ENCODE results near the gene TPRX2. TPM values are rescaled to one million over a fixed set of nuclear protein-coding genes. Genes with fewer than 3 reads are reported as not detected.

TPRX2 gene
- polyA plus RNA-seq, 1 donor from 2014 or later, result not detected

DNA sequence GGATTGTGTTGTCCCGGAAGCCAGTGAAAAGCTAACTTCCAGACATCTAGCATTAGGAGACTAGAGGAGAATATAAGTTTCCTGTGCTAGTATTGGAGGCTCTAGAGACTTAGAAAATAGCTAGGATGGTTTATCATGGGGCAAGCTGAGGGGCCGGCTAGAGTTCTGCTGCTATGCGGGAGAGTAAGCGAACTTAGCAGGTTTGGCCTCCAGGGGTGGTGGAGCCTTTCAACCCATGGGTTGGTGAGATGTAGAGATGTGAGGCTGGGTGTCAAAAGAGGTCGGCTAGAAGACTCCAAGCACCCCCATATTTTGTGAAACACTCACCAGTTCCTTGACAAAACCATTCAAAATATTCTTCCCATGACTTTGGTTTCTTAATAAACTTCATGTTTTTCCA is 22.7 kb downstream of the TPRX2 start:
- H3F3A ChIP-seq (ENCODE audit: insufficient read depth, low read length, poor library complexity, severe bottlenecking), result no peaks in the 10 kb centered on the region
- H3K4me2 ChIP-seq (ENCODE audit: low read length), result no peak overlapping the region
- H3K36me3 ChIP-seq (ENCODE audit: insufficient read depth, low read length), result no peaks in the 10 kb centered on the region
- H3K9ac ChIP-seq (ENCODE audit: low read length), result no peak overlapping the region
- TF ChIP-seq EP300 (conservative IDR thresholded peaks at IDR 0.05; ENCODE audit: poor library complexity, severe bottlenecking) (no peak), EZH2 (IDR thresholded peaks at IDR 0.05; ENCODE audit: borderline replicate concordance, insufficient read depth, low read length, poor library complexity, severe bottlenecking) (no peak), POLR2AphosphoS5 (IDR thresholded peaks at IDR 0.05) (no peak), RAD21 (conservative IDR thresholded peaks at IDR 0.05) (no peak), MXI1 (conservative IDR thresholded peaks at IDR 0.05; ENCODE audit: poor library complexity, severe bottlenecking) (no peak), SMC3 (conservative IDR thresholded peaks at IDR 0.05; ENCODE audit: poor library complexity) (no peak), TAF1 (IDR thresholded peaks at IDR 0.05; ENCODE audit: low read depth) (no peak)
- TF ChIP-seq, protein P1, sequence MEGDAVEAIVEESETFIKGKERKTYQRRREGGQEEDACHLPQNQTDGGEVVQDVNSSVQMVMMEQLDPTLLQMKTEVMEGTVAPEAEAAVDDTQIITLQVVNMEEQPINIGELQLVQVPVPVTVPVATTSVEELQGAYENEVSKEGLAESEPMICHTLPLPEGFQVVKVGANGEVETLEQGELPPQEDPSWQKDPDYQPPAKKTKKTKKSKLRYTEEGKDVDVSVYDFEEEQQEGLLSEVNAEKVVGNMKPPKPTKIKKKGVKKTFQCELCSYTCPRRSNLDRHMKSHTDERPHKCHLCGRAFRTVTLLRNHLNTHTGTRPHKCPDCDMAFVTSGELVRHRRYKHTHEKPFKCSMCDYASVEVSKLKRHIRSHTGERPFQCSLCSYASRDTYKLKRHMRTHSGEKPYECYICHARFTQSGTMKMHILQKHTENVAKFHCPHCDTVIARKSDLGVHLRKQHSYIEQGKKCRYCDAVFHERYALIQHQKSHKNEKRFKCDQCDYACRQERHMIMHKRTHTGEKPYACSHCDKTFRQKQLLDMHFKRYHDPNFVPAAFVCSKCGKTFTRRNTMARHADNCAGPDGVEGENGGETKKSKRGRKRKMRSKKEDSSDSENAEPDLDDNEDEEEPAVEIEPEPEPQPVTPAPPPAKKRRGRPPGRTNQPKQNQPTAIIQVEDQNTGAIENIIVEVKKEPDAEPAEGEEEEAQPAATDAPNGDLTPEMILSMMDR (IDR thresholded peaks at IDR 0.05; ENCODE audit: poor library complexity, severe bottlenecking), result no peak
- TF ChIP-seq, protein P2, sequence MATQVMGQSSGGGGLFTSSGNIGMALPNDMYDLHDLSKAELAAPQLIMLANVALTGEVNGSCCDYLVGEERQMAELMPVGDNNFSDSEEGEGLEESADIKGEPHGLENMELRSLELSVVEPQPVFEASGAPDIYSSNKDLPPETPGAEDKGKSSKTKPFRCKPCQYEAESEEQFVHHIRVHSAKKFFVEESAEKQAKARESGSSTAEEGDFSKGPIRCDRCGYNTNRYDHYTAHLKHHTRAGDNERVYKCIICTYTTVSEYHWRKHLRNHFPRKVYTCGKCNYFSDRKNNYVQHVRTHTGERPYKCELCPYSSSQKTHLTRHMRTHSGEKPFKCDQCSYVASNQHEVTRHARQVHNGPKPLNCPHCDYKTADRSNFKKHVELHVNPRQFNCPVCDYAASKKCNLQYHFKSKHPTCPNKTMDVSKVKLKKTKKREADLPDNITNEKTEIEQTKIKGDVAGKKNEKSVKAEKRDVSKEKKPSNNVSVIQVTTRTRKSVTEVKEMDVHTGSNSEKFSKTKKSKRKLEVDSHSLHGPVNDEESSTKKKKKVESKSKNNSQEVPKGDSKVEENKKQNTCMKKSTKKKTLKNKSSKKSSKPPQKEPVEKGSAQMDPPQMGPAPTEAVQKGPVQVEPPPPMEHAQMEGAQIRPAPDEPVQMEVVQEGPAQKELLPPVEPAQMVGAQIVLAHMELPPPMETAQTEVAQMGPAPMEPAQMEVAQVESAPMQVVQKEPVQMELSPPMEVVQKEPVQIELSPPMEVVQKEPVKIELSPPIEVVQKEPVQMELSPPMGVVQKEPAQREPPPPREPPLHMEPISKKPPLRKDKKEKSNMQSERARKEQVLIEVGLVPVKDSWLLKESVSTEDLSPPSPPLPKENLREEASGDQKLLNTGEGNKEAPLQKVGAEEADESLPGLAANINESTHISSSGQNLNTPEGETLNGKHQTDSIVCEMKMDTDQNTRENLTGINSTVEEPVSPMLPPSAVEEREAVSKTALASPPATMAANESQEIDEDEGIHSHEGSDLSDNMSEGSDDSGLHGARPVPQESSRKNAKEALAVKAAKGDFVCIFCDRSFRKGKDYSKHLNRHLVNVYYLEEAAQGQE (IDR thresholded peaks at IDR 0.05; ENCODE audit: borderline replicate concordance), result no peak
- H3K9me2 ChIP-seq (ENCODE audit: insufficient read depth, low read length), result no peaks in the 10 kb centered on the region
- no peak overlapping the region for H2AFZ ChIP-seq (ENCODE audit: low read depth, low read length)
- no peaks in the 10 kb centered on the region for H3K9me3 ChIP-seq (ENCODE audit: low read length)
- H3K27ac ChIP-seq (ENCODE audit: low read length), result no peak overlapping the region
- H4K20me1 ChIP-seq (ENCODE audit: insufficient read depth), result no peaks in the 10 kb centered on the region
- no peak overlapping the region for H3K4me3 ChIP-seq (ENCODE audit: low read length)
- no peaks in the 10 kb centered on the region for H3K79me2 ChIP-seq (replicated peaks; ENCODE audit: insufficient read depth, low read length)
- H3K27me3 ChIP-seq (ENCODE audit: insufficient read depth, low read depth, low read length), result no peaks in the 10 kb centered on the region

DNA sequence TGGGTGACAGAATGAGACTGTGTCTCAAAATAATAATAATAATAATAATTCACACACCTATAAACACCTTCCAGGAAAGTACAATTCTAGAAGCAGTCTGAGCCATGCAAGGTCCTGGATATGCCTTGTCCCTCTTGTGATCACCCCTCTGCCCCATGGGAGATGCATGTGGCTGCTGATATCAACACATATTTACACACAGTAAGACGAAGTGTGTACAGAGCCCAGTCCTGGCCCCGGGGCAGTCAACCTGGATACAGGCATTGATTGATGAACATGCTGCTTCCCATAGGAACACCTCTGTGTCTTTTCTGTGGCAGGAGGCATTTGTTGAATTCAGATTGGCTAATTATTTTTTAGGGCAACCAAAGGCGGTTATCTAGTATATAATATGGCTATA is 23.9 kb downstream of the TPRX2 start:
- Histone ChIP-seq H3K9ac (ENCODE audit: low read length) (no peak overlapping the region), H3K4me2 (ENCODE audit: low read length) (no peak overlapping the region), H3F3A (ENCODE audit: insufficient read depth, low read length, poor library complexity, severe bottlenecking) (no peaks in the 10 kb centered on the region), H3K36me3 (ENCODE audit: insufficient read depth, low read length) (no peaks in the 10 kb centered on the region), H3K9me2 (ENCODE audit: insufficient read depth, low read length) (no peaks in the 10 kb centered on the region), H2AFZ (ENCODE audit: low read depth, low read length) (no peak overlapping the region), H3K4me3 (ENCODE audit: low read length) (no peak overlapping the region), H3K27ac (ENCODE audit: low read length) (no peak overlapping the region), H4K20me1 (ENCODE audit: insufficient read depth) (no peaks in the 10 kb centered on the region), H3K27me3 (ENCODE audit: insufficient read depth, low read depth, low read length) (no peaks in the 10 kb centered on the region), H3K9me3 (ENCODE audit: low read length) (no peaks in the 10 kb centered on the region), H3K79me2 (replicated peaks; ENCODE audit: insufficient read depth, low read length) (no peaks in the 10 kb centered on the region)
- no peak for TF ChIP-seq RAD21 (conservative IDR thresholded peaks at IDR 0.05)
- TF ChIP-seq, protein P1 (IDR thresholded peaks at IDR 0.05; ENCODE audit: poor library complexity, severe bottlenecking), result no peak
- no peak for TF ChIP-seq MXI1 (conservative IDR thresholded peaks at IDR 0.05; ENCODE audit: poor library complexity, severe bottlenecking)
- no peak for TF ChIP-seq EZH2 (IDR thresholded peaks at IDR 0.05; ENCODE audit: borderline replicate concordance, insufficient read depth, low read length, poor library complexity, severe bottlenecking)
- no peak for TF ChIP-seq SMC3 (conservative IDR thresholded peaks at IDR 0.05; ENCODE audit: poor library complexity)
- no peak for TF ChIP-seq POLR2AphosphoS5 (IDR thresholded peaks at IDR 0.05)
- no peak for TF ChIP-seq TAF1 (IDR thresholded peaks at IDR 0.05; ENCODE audit: low read depth)
- no peak for TF ChIP-seq EP300 (conservative IDR thresholded peaks at IDR 0.05; ENCODE audit: poor library complexity, severe bottlenecking)
- TF ChIP-seq, protein P2 (IDR thresholded peaks at IDR 0.05; ENCODE audit: borderline replicate concordance), result no peak
